Measurements from ENCODE around the gene SYNGR2. TPM values are rescaled to one million over a fixed set of nuclear protein-coding genes. Genes with fewer than 3 reads are reported as not detected.
A peak's percentile ranks its signal among the peaks of the same experiment; 100 is the strongest.
"Not testable (repeated sequence)": the region's sequence is repeated elsewhere in the genome, so short reads cannot be mapped to it uniquely, and the experiment has no call there.

SYNGR2 gene
- total RNA-seq, 3 donors from 2014 or later: 90.4 to 202 (median 196) TPM

- intact Hi-C loops (cut with DNase I, micrococcal nuclease): no loop called here
- no peak for DNase-seq
- no peak for TF ChIP-seq CTCF (IDR thresholded peaks at IDR 0.05)
- Histone ChIP-seq H3K4me3 (no peak overlapping the region), H3K9me3 (no peaks in the 10 kb centered on the region), H3K4me1 (ENCODE audit: low read depth) (peaks cover 5% of the 10 kb centered on the region), H3K36me3 (ENCODE audit: low read depth) (no peaks in the 10 kb centered on the region)
- no peak for ATAC-seq
Observed at GRCh38 chr17:78164748-78165607, 3.4 kb upstream of the SYNGR2 start.

- intact Hi-C loops (cut with DNase I, micrococcal nuclease): no loop called here
- ATAC-seq: peak; percentile 5
- DNase-seq: peak in 1 of 3 donors; percentile 59
Observed at GRCh38 chr17:78166416-78166815, 2.0 kb upstream of the SYNGR2 start.

GRCh38 chr17:78168903-78169793 lies 767 bp downstream of the SYNGR2 start:
- H3K4me3 ChIP-seq: peak overlapping the region; percentile 70
- ATAC-seq (peak; percentile 52), DNase-seq (peak; percentile 86 to 89 (median 88))
- H3K9me3 ChIP-seq: no peaks in the 10 kb centered on the region
- peaks cover 46% of the 10 kb centered on the region for H3K4me1 ChIP-seq (ENCODE audit: low read depth)
- no peaks in the 10 kb centered on the region for H3K36me3 ChIP-seq (ENCODE audit: low read depth)
- TF ChIP-seq CTCF (IDR thresholded peaks at IDR 0.05): no peak
- intact Hi-C loops (cut with DNase I, micrococcal nuclease): no loop called here

More at GRCh38 chr17:78166416-78166815, 2.0 kb upstream of the SYNGR2 start:
- Histone ChIP-seq H3K9me3 (no peaks in the 10 kb centered on the region), H3K36me3 (ENCODE audit: low read depth) (no peaks in the 10 kb centered on the region), H3K4me1 (ENCODE audit: low read depth) (peaks cover 19% of the 10 kb centered on the region), H3K4me3 (no peak overlapping the region)
- TF ChIP-seq CTCF (IDR thresholded peaks at IDR 0.05): no peak

- no peak for TF ChIP-seq CTCF (IDR thresholded peaks at IDR 0.05)
- peaks cover 64% of the 10 kb centered on the region for H3K4me1 ChIP-seq (ENCODE audit: low read depth)
- H3K4me3 ChIP-seq: no peak overlapping the region
- intact Hi-C loops (cut with DNase I, micrococcal nuclease): no loop called here
- H3K9me3 ChIP-seq: no peaks in the 10 kb centered on the region
- no peaks in the 10 kb centered on the region for H3K36me3 ChIP-seq (ENCODE audit: low read depth)
- ATAC-seq (no peak), DNase-seq (peak in 1 of 3 donors; percentile 25)
Observed at GRCh38 chr17:78170692-78171590, 2.6 kb downstream of the SYNGR2 start.

GRCh38 chr17:78171591-78172248 lies 3.3 kb downstream of the SYNGR2 start:
- intact Hi-C loops (cut with DNase I, micrococcal nuclease); H3K36me3 ChIP-seq (ENCODE audit: low read depth); H3K4me3 ChIP-seq; H3K9me3 ChIP-seq: not testable (repeated sequence)
- peak in 1 of 3 donors; percentile 33 for DNase-seq
- H3K4me1 ChIP-seq (ENCODE audit: low read depth): peaks cover 71% of the 10 kb centered on the region
- peak; percentile 0 for ATAC-seq

Data from mucosa of descending colon (tissue), 3 donors.